ENCODE results near the gene TBC1D3K. TPM values are rescaled to one million over a fixed set of nuclear protein-coding genes. Genes with fewer than 3 reads are reported as not detected.
"Not testable (repeated sequence)": the region's sequence is repeated elsewhere in the genome, so short reads cannot be mapped to it uniquely, and the experiment has no call there.

TBC1D3K gene
- not detected in 2 replicates for total RNA-seq

- CTCF ChIA-PET = not testable (repeated sequence)
Measured at GRCh38 chr17:37924115-37924514, at the start of gene TBC1D3K. Gene TBC1D3K, plus strand, starts transcription at chr17:37924415. Its CDS starts 1,585 bp downstream, at chr17:37926000.

GRCh38 chr17:37884516-37884915 is 39.7 kb upstream of the TBC1D3K start:
- ATAC-seq (ENCODE audit: low read depth) = no peak
- H3K27me3 Mint-ChIP-seq = peaks cover 2% of the 10 kb centered on the region
- DNase-seq = no peak
- peaks cover 5% of the 10 kb centered on the region for H3K9me3 Mint-ChIP-seq
- ChIA-PET POLR2A (no interaction called here), CTCF (no interaction called here)
- no peak overlapping the region for H3K27ac Mint-ChIP-seq
- no peak for TF ChIP-seq CTCF (IDR thresholded peaks at IDR 0.05)
- intact Hi-C loops (cut with micrococcal nuclease) = no loop called here
- no peaks in the 10 kb centered on the region for H3K36me3 Mint-ChIP-seq (ENCODE audit: low read depth)
- H3K4me3 Mint-ChIP-seq = no peak overlapping the region
- H3K4me1 Mint-ChIP-seq = peaks cover 6% of the 10 kb centered on the region

More at GRCh38 chr17:37924115-37924514, at the start of gene TBC1D3K:
- H3K4me1 Mint-ChIP-seq; POLR2A ChIA-PET; H3K36me3 Mint-ChIP-seq (ENCODE audit: low read depth); DNase-seq; H3K27me3 Mint-ChIP-seq; H3K4me3 Mint-ChIP-seq; intact Hi-C loops (cut with micrococcal nuclease); H3K9me3 Mint-ChIP-seq; H3K27ac Mint-ChIP-seq; ATAC-seq (ENCODE audit: low read depth): not testable (repeated sequence)

- no peak for DNase-seq
- H3K36me3 Mint-ChIP-seq (ENCODE audit: low read depth) = no peaks in the 10 kb centered on the region
- ChIA-PET POLR2A (no interaction called here), CTCF (no interaction called here)
- TF ChIP-seq CTCF (IDR thresholded peaks at IDR 0.05) = no peak
- H3K27ac Mint-ChIP-seq = no peak overlapping the region
- intact Hi-C loops (cut with micrococcal nuclease) = no loop called here
- no peak overlapping the region for H3K4me3 Mint-ChIP-seq
- peaks cover 5% of the 10 kb centered on the region for H3K9me3 Mint-ChIP-seq
- peaks cover 2% of the 10 kb centered on the region for H3K27me3 Mint-ChIP-seq
- H3K4me1 Mint-ChIP-seq = peaks cover 6% of the 10 kb centered on the region
- no peak for ATAC-seq (ENCODE audit: low read depth)
Measured at GRCh38 chr17:37885136-37885535, 39.1 kb upstream of the TBC1D3K start.

GRCh38 chr17:37888881-37889280 is 35.3 kb upstream of the TBC1D3K start:
- ChIA-PET POLR2A (no interaction called here), CTCF (no interaction called here)
- intact Hi-C loops (cut with micrococcal nuclease) = no loop called here
- ATAC-seq (ENCODE audit: low read depth) = no peak
- Mint-ChIP-seq H3K4me1 (peaks cover 6% of the 10 kb centered on the region), H3K27ac (no peak overlapping the region), H3K36me3 (ENCODE audit: low read depth) (no peaks in the 10 kb centered on the region), H3K27me3 (peaks cover 2% of the 10 kb centered on the region), H3K9me3 (peaks cover 5% of the 10 kb centered on the region), H3K4me3 (no peak overlapping the region)
- no peak for DNase-seq
- no peak for TF ChIP-seq CTCF (IDR thresholded peaks at IDR 0.05)

GRCh38 chr17:37896961-37897360 is 27.3 kb upstream of the TBC1D3K start:
- CTCF ChIA-PET; intact Hi-C loops (cut with micrococcal nuclease); H3K4me3 Mint-ChIP-seq; ATAC-seq (ENCODE audit: low read depth); H3K36me3 Mint-ChIP-seq (ENCODE audit: low read depth); H3K27ac Mint-ChIP-seq; POLR2A ChIA-PET; H3K4me1 Mint-ChIP-seq; DNase-seq; H3K27me3 Mint-ChIP-seq; H3K9me3 Mint-ChIP-seq: not testable (repeated sequence)

Other genes starting within 250 kb of the TBC1D3K start
- gene HNF1B, start 179.4 kb upstream of the TBC1D3K start, total RNA-seq = 36.3 and 40.0 TPM in 2 replicates
- 2.5 and 2.8 TPM in 2 replicates for gene TBC1D3L, start 64.6 kb downstream of the TBC1D3K start, total RNA-seq
- gene TBC1D3D, start 79.6 kb downstream of the TBC1D3K start, total RNA-seq = 0.39 TPM in 1 of 2 replicates, not detected in the other
- 4.6 and 8.5 TPM in 2 replicates for gene TBC1D3C, start 144.2 kb downstream of the TBC1D3K start, total RNA-seq
- 1.3 and 1.6 TPM in 2 replicates for gene TBC1D3E, start 203.5 kb downstream of the TBC1D3K start, total RNA-seq

Measured in activated B cell treated with CpG ODN at 0.5 μM for 24 hours (primary cell).